ENCODE data around the gene NFAM1.

The NFAM1 gene

GRCh38 chr22:42379966-42380537 lies 52.2 kb downstream of the NFAM1 start:
- no peak for DNase-seq

GRCh38 chr22:42376711-42377554 lies 55.3 kb downstream of the NFAM1 start:
- no peak for DNase-seq

GRCh38 chr22:42375982-42376381 lies 56.2 kb downstream of the NFAM1 start:
- DNase-seq = no peak

- no peak for DNase-seq
These were observed 59.2 kb downstream of the NFAM1 start for GRCh38 chr22:42372976-42373375.

GRCh38 chr22:42371501-42371900 lies 60.7 kb downstream of the NFAM1 start:
- DNase-seq = no peak

- no peak for DNase-seq
These were observed 61.1 kb downstream of the NFAM1 start for GRCh38 chr22:42371099-42371498.

GRCh38 chr22:42369250-42370041 lies 62.8 kb downstream of the NFAM1 start:
- DNase-seq = peak; percentile 88

GRCh38 chr22:42368379-42369249 lies 63.6 kb downstream of the NFAM1 start:
- peak; percentile 35 for DNase-seq

- no peak for DNase-seq
These were observed 64.2 kb downstream of the NFAM1 start for GRCh38 chr22:42367980-42368378.

GRCh38 chr22:42366806-42367581 lies 65.2 kb downstream of the NFAM1 start:
- no peak for DNase-seq

GRCh38 chr22:42365942-42366695 lies 66.1 kb downstream of the NFAM1 start:
- DNase-seq = no peak

- DNase-seq = no peak
These were observed 66.9 kb downstream of the NFAM1 start for GRCh38 chr22:42365111-42365865.

- DNase-seq = no peak
These were observed 67.5 kb downstream of the NFAM1 start for GRCh38 chr22:42364604-42365110.

GRCh38 chr22:42363892-42364291 lies 68.3 kb downstream of the NFAM1 start:
- DNase-seq = no peak

GRCh38 chr22:42361523-42361922 lies 70.7 kb downstream of the NFAM1 start:
- DNase-seq = no peak

GRCh38 chr22:42360348-42360747 lies 71.9 kb downstream of the NFAM1 start:
- no peak for DNase-seq

GRCh38 chr22:42358643-42359558 lies 73.3 kb downstream of the NFAM1 start:
- DNase-seq = no peak

GRCh38 chr22:42357634-42358296 lies 74.4 kb downstream of the NFAM1 start:
- no peak for DNase-seq

Data from stimulated activated CD8-positive, alpha-beta memory T cell treated with anti-CD3 and anti-CD28 coated beads, Interleukin-4, amount 100 ng/mL, for 48 hours (primary cell).